Measurements from ENCODE around the gene CMSS1.

- no peak for TF ChIP-seq CTCF (IDR thresholded peaks at IDR 0.05; ENCODE audit: low read length)
- no peak for TF ChIP-seq EZH2 (optimal IDR thresholded peaks at IDR 0.05; ENCODE audit: low read depth, low read length)
These were observed 34.3 kb downstream of the CMSS1 start for GRCh38 chr3:99851955-99852354.

All from MM.1S (cell line).